ENCODE data around the gene FER.
"Not testable (repeated sequence)": the region's sequence is repeated elsewhere in the genome, so short reads cannot be mapped to it uniquely, and the experiment has no call there.

FER gene

GRCh38 chr5:108747774-108748400, at the start of gene FER:
FER (plus strand) TSS chr5:108747897; CDS start chr5:108798183, 50,286 bp downstream.
- peak; percentile 60 for DNase-seq (ENCODE audit: low spot score)
- TF ChIP-seq CTCF (IDR thresholded peaks at IDR 0.05; ENCODE audit: borderline replicate concordance, control extremely low read depth, extremely low read depth, insufficient read depth, missing control alignments) = no peak
- in situ Hi-C loops (cut with MboI; ENCODE audit: low sequenced_read_pairs, unreplicated experiment) = no loop called here

- DNase-seq (ENCODE audit: low spot score); in situ Hi-C loops (cut with MboI; ENCODE audit: low sequenced_read_pairs, unreplicated experiment): not testable (repeated sequence)
Measured at GRCh38 chr5:108700388-108700787, 47.3 kb upstream of the FER start.

- in situ Hi-C loops (cut with MboI; ENCODE audit: low sequenced_read_pairs, unreplicated experiment) = no loop called here
- no peak for TF ChIP-seq CTCF (IDR thresholded peaks at IDR 0.05; ENCODE audit: borderline replicate concordance, control extremely low read depth, extremely low read depth, insufficient read depth, missing control alignments)
- DNase-seq (ENCODE audit: low spot score) = no peak
Measured at GRCh38 chr5:108700930-108701329, 46.8 kb upstream of the FER start.

GRCh38 chr5:108702546-108702945, 45.2 kb upstream of the FER start:
- in situ Hi-C loops (cut with MboI; ENCODE audit: low sequenced_read_pairs, unreplicated experiment) = no loop called here
- TF ChIP-seq CTCF (IDR thresholded peaks at IDR 0.05; ENCODE audit: borderline replicate concordance, control extremely low read depth, extremely low read depth, insufficient read depth, missing control alignments) = no peak
- no peak for DNase-seq (ENCODE audit: low spot score)

- TF ChIP-seq CTCF (IDR thresholded peaks at IDR 0.05; ENCODE audit: borderline replicate concordance, control extremely low read depth, extremely low read depth, insufficient read depth, missing control alignments) = no peak
- no peak for DNase-seq (ENCODE audit: low spot score)
- in situ Hi-C loops (cut with MboI; ENCODE audit: low sequenced_read_pairs, unreplicated experiment) = no loop called here
Measured at GRCh38 chr5:108703313-108703712, 44.4 kb upstream of the FER start.

- TF ChIP-seq CTCF (IDR thresholded peaks at IDR 0.05; ENCODE audit: borderline replicate concordance, control extremely low read depth, extremely low read depth, insufficient read depth, missing control alignments) = no peak
- in situ Hi-C loops (cut with MboI; ENCODE audit: low sequenced_read_pairs, unreplicated experiment) = no loop called here
- no peak for DNase-seq (ENCODE audit: low spot score)
Measured at GRCh38 chr5:108707141-108707540, 40.6 kb upstream of the FER start.

- no peak for TF ChIP-seq CTCF (IDR thresholded peaks at IDR 0.05; ENCODE audit: borderline replicate concordance, control extremely low read depth, extremely low read depth, insufficient read depth, missing control alignments)
- in situ Hi-C loops (cut with MboI; ENCODE audit: low sequenced_read_pairs, unreplicated experiment) = no loop called here
- DNase-seq (ENCODE audit: low spot score) = no peak
Measured at GRCh38 chr5:108711898-108712297, 35.8 kb upstream of the FER start.
